SK-N-SH (cell line): ENCODE data around the gene MAN1A1. TPM values are rescaled to one million over a fixed set of nuclear protein-coding genes. Genes with fewer than 3 reads are reported as not detected.
A peak's percentile ranks its signal among the peaks of the same experiment; 100 is the strongest.

Source experiments
- CTCF ChIA-PET: fragments of 300-600, 350-600 bp; formaldehyde crosslinking; extraction: SDS; loops from one replicate; lab custom pipeline; 2021; lab: Yijun Ruan, JAX
- POLR2A ChIA-PET: fragments of 350-600 bp; sonication (Branson Sonifier 250); formaldehyde crosslinking; extraction: SDS; loops from one replicate; lab custom pipeline; 2020; ENCODE audit warnings: antibody characterized with exemption, inconsistent platforms; lab: Yijun Ruan, JAX
- DNase-seq: peaks from one replicate; pipeline ENCODE4 v3.0.0; 2012
- H2AFZ ChIP-seq: fragments of 200-600 bp; sonication (generic); 2 replicates; pipeline ENCODE4 v1.8.1; 2016; ENCODE audit warnings: antibody characterized with exemption, mild to moderate bottlenecking, low read depth
- H3F3A ChIP-seq: fragments of 200-600 bp; sonication (generic); replicated peaks from 2 replicates; pipeline ENCODE3; 2016; ENCODE audit warnings: antibody characterized with exemption, mild to moderate bottlenecking; ENCODE audit not compliant: insufficient read depth
- H3K27ac ChIP-seq, 2 experiments: fragments of 200-500 bp in 1 of 2; fragments of 200-600 bp in 1 of 2; sonication (Bioruptor generic) in 1 of 2; sonication (generic), shearing (Covaris generic) in 1 of 2; 2 replicates each; pipeline versions ENCODE4 v1.5.1 to v1.6.1; 2014 to 2016; ENCODE audit warnings: low read depth in 2 of 2, inconsistent platforms in 1 of 2, low read length in 1 of 2, mild to moderate bottlenecking in 1 of 2, mixed read lengths in 1 of 2
- H3K27me3 ChIP-seq: fragments of 200-600 bp; sonication (generic), shearing (Covaris generic); 2 replicates; pipeline ENCODE4 v1.6.1; 2016; ENCODE audit warnings: mixed run types; ENCODE audit not compliant: insufficient read depth
- H3K36me3 ChIP-seq, 2 experiments: fragments of 200-500 bp in 1 of 2; fragments of 200-600 bp in 1 of 2; sonication (Bioruptor generic) in 1 of 2; sonication (generic) in 1 of 2; replicated peaks in 1 of 2; 2 replicates each; pipeline versions ENCODE3 to v1.5.1; 2014 to 2016; ENCODE audit warnings: low read length in 1 of 2, mild to moderate bottlenecking in 1 of 2; ENCODE audit not compliant: insufficient read depth in 2 of 2, control insufficient read depth in 1 of 2
- H3K4me1 ChIP-seq, 2 experiments: fragments of 200-500 bp in 1 of 2; fragments of 200-600 bp in 1 of 2; sonication (Bioruptor generic) in 1 of 2; sonication (generic), shearing (Covaris generic) in 1 of 2; 2 replicates each; pipeline versions ENCODE4 v1.5.1 to v1.6.1; 2014 to 2016; ENCODE audit warnings: low read depth in 1 of 2, low read length in 1 of 2, mixed run types in 1 of 2; ENCODE audit not compliant: insufficient read depth in 2 of 2, control insufficient read depth in 1 of 2
- H3K4me2 ChIP-seq: fragments of 200-600 bp; sonication (generic), shearing (Covaris generic); 2 replicates; pipeline ENCODE4 v1.6.1; 2017; ENCODE audit warnings: mixed run types
- H3K4me3 ChIP-seq, 2 experiments: fragments of 200-500 bp in 1 of 2; fragments of 200-600 bp in 1 of 2; sonication (Bioruptor generic) in 1 of 2; sonication (generic), shearing (Covaris generic) in 1 of 2; 2 replicates each; pipeline versions ENCODE4 v1.5.1 to v1.8.1; 2014 to 2016; ENCODE audit warnings: low read depth in 2 of 2, inconsistent platforms in 1 of 2, low read length in 1 of 2, mild to moderate bottlenecking in 1 of 2, mixed read lengths in 1 of 2, moderate library complexity in 1 of 2
- H3K79me2 ChIP-seq: fragments of 200-600 bp; sonication (generic); 2 replicates; pipeline ENCODE4 v1.8.1; 2017; ENCODE audit warnings: mild to moderate bottlenecking; ENCODE audit not compliant: insufficient read depth
- H3K9ac ChIP-seq: fragments of 200-600 bp; sonication (generic); 2 replicates; pipeline ENCODE4 v1.6.1; 2017; ENCODE audit warnings: mixed run types
- H3K9me2 ChIP-seq: fragments of 200-600 bp; sonication (generic); 2 replicates; pipeline ENCODE4 v1.6.1; 2017; ENCODE audit warnings: mixed run types
- H3K9me3 ChIP-seq: fragments of 200-600 bp; sonication (generic); 2 replicates; pipeline ENCODE4 v1.6.1; 2017; ENCODE audit warnings: mixed run types, mild to moderate bottlenecking, moderate library complexity
- H4K20me1 ChIP-seq: fragments of 200-600 bp; sonication (generic); 2 replicates; pipeline ENCODE4 v1.6.1; 2017; ENCODE audit warnings: mild to moderate bottlenecking, mixed run types; ENCODE audit not compliant: insufficient read depth
- EP300 ChIP-seq, 2 experiments: IDR thresholded peaks; 2 replicates each; pipeline versions ENCODE4 v1.4.0 to v1.6.1; 2012; ENCODE audit warnings: borderline replicate concordance in 1 of 2, low read depth in 1 of 2, low read length in 1 of 2
- FOSL2 ChIP-seq: IDR thresholded peaks from 2 replicates; pipeline ENCODE4 v1.4.0; 2012; ENCODE audit warnings: low read depth, mild to moderate bottlenecking, moderate library complexity, borderline replicate concordance
- FOXJ3 ChIP-seq: sonication (generic); formaldehyde crosslinking; IDR thresholded peaks from 2 replicates; pipeline ENCODE4 v1.5.1; 2020; ENCODE audit warnings: mild to moderate bottlenecking, missing genetic modification reagents
- FOXM1 ChIP-seq: IDR thresholded peaks from 2 replicates; pipeline ENCODE4 v1.4.0; 2012; ENCODE audit warnings: low read depth, mild to moderate bottlenecking
- GABPA ChIP-seq: IDR thresholded peaks from 2 replicates; pipeline ENCODE4 v1.4.0; 2012; ENCODE audit warnings: low read depth, mild to moderate bottlenecking
- MXI1 ChIP-seq: IDR thresholded peaks from 2 replicates; pipeline ENCODE4 v1.6.1; 2012; ENCODE audit warnings: mild to moderate bottlenecking, low read depth, low read length, improper control_type of control experiment
- NRF1 ChIP-seq: IDR thresholded peaks from 2 replicates; pipeline ENCODE4 v1.6.1; 2012; ENCODE audit warnings: low read depth, mild to moderate bottlenecking, low read length
- POLR2AphosphoS5 ChIP-seq: IDR thresholded peaks from 2 replicates; pipeline ENCODE4 v1.6.1; 2012; ENCODE audit warnings: low read depth, low read length
- RAD21 ChIP-seq: IDR thresholded peaks from 2 replicates; pipeline ENCODE4 v1.6.1; 2012; ENCODE audit warnings: mild to moderate bottlenecking, low read length
- RCOR1 ChIP-seq: fragments of 150-350 bp; IDR thresholded peaks from 2 replicates; pipeline ENCODE4 v1.6.1; 2017; ENCODE audit warnings: antibody characterized with exemption, low read length
- REST ChIP-seq: IDR thresholded peaks from 2 replicates; pipeline ENCODE4 v1.6.1; 2012; ENCODE audit warnings: mild to moderate bottlenecking, low read depth, low read length, moderate library complexity
- TAF1 ChIP-seq: IDR thresholded peaks from 2 replicates; pipeline ENCODE4 v1.6.1; 2012; ENCODE audit warnings: low read depth, mild to moderate bottlenecking, low read length, moderate library complexity, borderline replicate concordance
- WGBS: methylation state at CpG from one replicate; pipeline ENCODE4 v1.1.6; 2017; ENCODE audit warnings: low lambda C conversion rate; 5-methylcytosine and 5-hydroxymethylcytosine counted together
- polyA plus RNA-seq, 3 experiments: library from polyadenylated mRNA; depleted of rRNA; stranded (reverse); fragments of >200 nt; gene quantifications; 2 replicates each; pipeline ENCODE4 v1.2.3, GENCODE V29; 2012
- TF ChIP-seq, protein P1 (sequence below): fragments of 200-600 bp; sonication (generic); IDR thresholded peaks from 2 replicates; pipeline ENCODE4 v1.6.1; 2017; ENCODE audit warnings: antibody characterized with exemption, mild to moderate bottlenecking, moderate library complexity
- TF ChIP-seq, protein P2 (sequence below): fragments of 150-350 bp; IDR thresholded peaks from 2 replicates; pipeline ENCODE4 v1.6.1; 2016; ENCODE audit warnings: mild to moderate bottlenecking, low read depth, low read length
- TF ChIP-seq, protein P3 (sequence below): IDR thresholded peaks from 2 replicates; pipeline ENCODE4 v1.4.0; 2012; ENCODE audit warnings: low read depth, borderline replicate concordance

MAN1A1 gene
- polyA plus RNA-seq, 1 of the 3 experiments (the other 2 are of a cell fraction), result 28.0 TPM

- ChIA-PET POLR2A (interaction anchor here (0.6 kb wide), 1 partner anchor 143 kb away, joined by 4 read pairs; no protein-coding TSS in a partner anchor), CTCF (interaction anchor here (2.1 kb wide), 1 partner anchor 180 kb away, joined by 10 read pairs; no protein-coding TSS in a partner anchor)
- Histone ChIP-seq H3K36me3 (peaks cover 0 to 8% of the 10 kb centered on the region in 2 experiments), H4K20me1 (peaks cover 8% of the 10 kb centered on the region; the same call in 1 of the 2 replicates), H3K79me2 (peaks cover 6% of the 10 kb centered on the region; the same call in 1 of the 2 replicates), H3K4me1 (peaks cover 0 to 44% of the 10 kb centered on the region in 2 experiments; a peak in 2 of 4 replicates), H2AFZ (no peak overlapping the region), H3K27me3 (no peaks in the 10 kb centered on the region), H3F3A (no peaks in the 10 kb centered on the region), H3K9me3 (no peaks in the 10 kb centered on the region), H3K27ac (peak overlapping the region in 1 of 2 experiments; percentile 79; a peak in 2 of 4 replicates), H3K9me2 (no peaks in the 10 kb centered on the region), H3K9ac (no peak overlapping the region), H3K4me2 (no peak overlapping the region), H3K4me3 (no peak overlapping the region)
- 67% methylated on average over 3 of the region's 4 CpGs for WGBS
- peak; percentile 38 for DNase-seq
- TF ChIP-seq RCOR1, result peak; percentile 59
- peak in 1 of 2 experiments; percentile 59; a peak in 2 of 4 replicates for TF ChIP-seq EP300 (IDR thresholded peaks at IDR 0.05; ENCODE audit: borderline replicate concordance in 1 of 2, low read depth in 1 of 2, low read length in 1 of 2)
- no peak for TF ChIP-seq POLR2AphosphoS5
- TF ChIP-seq MXI1, result peak; percentile 63; the same call in 1 of the 2 replicates
Observed at GRCh38 chr6:119328892-119329793, 20.4 kb downstream of the MAN1A1 start.

GRCh38 chr6:119328254-119328653 is 21.3 kb downstream of the MAN1A1 start:
- no peak overlapping the region for H3K4me3 ChIP-seq
- no peaks in the 10 kb centered on the region for H3K27me3 ChIP-seq
- no peaks in the 10 kb centered on the region for H3K9me2 ChIP-seq
- no peaks in the 10 kb centered on the region for H3K9me3 ChIP-seq
- no peaks in the 10 kb centered on the region for H3F3A ChIP-seq
- TF ChIP-seq, protein P1, sequence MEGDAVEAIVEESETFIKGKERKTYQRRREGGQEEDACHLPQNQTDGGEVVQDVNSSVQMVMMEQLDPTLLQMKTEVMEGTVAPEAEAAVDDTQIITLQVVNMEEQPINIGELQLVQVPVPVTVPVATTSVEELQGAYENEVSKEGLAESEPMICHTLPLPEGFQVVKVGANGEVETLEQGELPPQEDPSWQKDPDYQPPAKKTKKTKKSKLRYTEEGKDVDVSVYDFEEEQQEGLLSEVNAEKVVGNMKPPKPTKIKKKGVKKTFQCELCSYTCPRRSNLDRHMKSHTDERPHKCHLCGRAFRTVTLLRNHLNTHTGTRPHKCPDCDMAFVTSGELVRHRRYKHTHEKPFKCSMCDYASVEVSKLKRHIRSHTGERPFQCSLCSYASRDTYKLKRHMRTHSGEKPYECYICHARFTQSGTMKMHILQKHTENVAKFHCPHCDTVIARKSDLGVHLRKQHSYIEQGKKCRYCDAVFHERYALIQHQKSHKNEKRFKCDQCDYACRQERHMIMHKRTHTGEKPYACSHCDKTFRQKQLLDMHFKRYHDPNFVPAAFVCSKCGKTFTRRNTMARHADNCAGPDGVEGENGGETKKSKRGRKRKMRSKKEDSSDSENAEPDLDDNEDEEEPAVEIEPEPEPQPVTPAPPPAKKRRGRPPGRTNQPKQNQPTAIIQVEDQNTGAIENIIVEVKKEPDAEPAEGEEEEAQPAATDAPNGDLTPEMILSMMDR, result no peak
- TF ChIP-seq FOXM1, result no peak
- no peak for TF ChIP-seq POLR2AphosphoS5
- no peak for TF ChIP-seq FOXJ3
- TF ChIP-seq, protein P2, sequence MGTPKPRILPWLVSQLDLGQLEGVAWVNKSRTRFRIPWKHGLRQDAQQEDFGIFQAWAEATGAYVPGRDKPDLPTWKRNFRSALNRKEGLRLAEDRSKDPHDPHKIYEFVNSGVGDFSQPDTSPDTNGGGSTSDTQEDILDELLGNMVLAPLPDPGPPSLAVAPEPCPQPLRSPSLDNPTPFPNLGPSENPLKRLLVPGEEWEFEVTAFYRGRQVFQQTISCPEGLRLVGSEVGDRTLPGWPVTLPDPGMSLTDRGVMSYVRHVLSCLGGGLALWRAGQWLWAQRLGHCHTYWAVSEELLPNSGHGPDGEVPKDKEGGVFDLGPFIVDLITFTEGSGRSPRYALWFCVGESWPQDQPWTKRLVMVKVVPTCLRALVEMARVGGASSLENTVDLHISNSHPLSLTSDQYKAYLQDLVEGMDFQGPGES, result no peak
- TF ChIP-seq FOSL2, result no peak
- TF ChIP-seq GABPA, result no peak
- TF ChIP-seq TAF1, result no peak
- TF ChIP-seq REST, result no peak
- TF ChIP-seq RAD21, result no peak
- TF ChIP-seq, protein P3, sequence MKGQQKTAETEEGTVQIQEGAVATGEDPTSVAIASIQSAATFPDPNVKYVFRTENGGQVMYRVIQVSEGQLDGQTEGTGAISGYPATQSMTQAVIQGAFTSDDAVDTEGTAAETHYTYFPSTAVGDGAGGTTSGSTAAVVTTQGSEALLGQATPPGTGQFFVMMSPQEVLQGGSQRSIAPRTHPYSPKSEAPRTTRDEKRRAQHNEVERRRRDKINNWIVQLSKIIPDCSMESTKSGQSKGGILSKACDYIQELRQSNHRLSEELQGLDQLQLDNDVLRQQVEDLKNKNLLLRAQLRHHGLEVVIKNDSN, result no peak
- TF ChIP-seq NRF1, result no peak
- TF ChIP-seq, all 33 proteins: peak for 0
- peaks cover 0 to 48% of the 10 kb centered on the region in 2 experiments; a peak in 2 of 4 replicates for H3K4me1 ChIP-seq
- no peak overlapping the region for H3K4me2 ChIP-seq
- peaks cover 6% of the 10 kb centered on the region; the same call in 1 of the 2 replicates for H3K79me2 ChIP-seq
- peak overlapping the region in 1 of 2 experiments; percentile 79; a peak in 2 of 4 replicates for H3K27ac ChIP-seq
- peaks cover 1% of the 10 kb centered on the region; the same call in 1 of the 2 replicates for H4K20me1 ChIP-seq
- peaks cover 0 to 11% of the 10 kb centered on the region in 2 experiments for H3K36me3 ChIP-seq
- H2AFZ ChIP-seq, result no peak overlapping the region
- DNase-seq, result no peak
- ChIA-PET POLR2A (no interaction called here), CTCF (interaction anchor here (2.1 kb wide), 1 partner anchor 179 kb away, joined by 10 read pairs; no protein-coding TSS in a partner anchor)
- WGBS, result 61% methylated on average over 2 of the region's 2 CpGs
- no peak overlapping the region for H3K9ac ChIP-seq
